Fibroblast of lung (primary cell): ENCODE results near the gene C2orf78. TPM values are rescaled to one million over a fixed set of nuclear protein-coding genes. Genes with fewer than 3 reads are reported as not detected.

Experiments
- DNase-seq, 2 donors: peaks; one replicate each; pipeline versions ENCODE4 v3.0.0 to v3.0.0-alpha.2; 2010; ENCODE audit warnings: low read depth in 2 of 2
- H2AFZ ChIP-seq: 2 replicates; pipeline ENCODE4 v1.5.1; 2012; ENCODE audit warnings: low read length, control low read depth, inconsistent platforms
- H3K27ac ChIP-seq: 2 replicates; pipeline ENCODE4 v1.5.1; 2011; ENCODE audit warnings: low read length, control low read depth; ENCODE audit not compliant: insufficient read depth
- H3K27me3 ChIP-seq: 2 replicates; pipeline ENCODE4 v1.5.1; 2011; ENCODE audit warnings: mild to moderate bottlenecking, low read length; ENCODE audit not compliant: control insufficient read depth, insufficient read depth
- H3K36me3 ChIP-seq: 2 replicates; pipeline ENCODE4 v1.5.1; 2011; ENCODE audit warnings: low read length; ENCODE audit not compliant: control insufficient read depth, insufficient read depth
- H3K4me1 ChIP-seq: 2 replicates; pipeline ENCODE4 v1.5.1; 2011; ENCODE audit warnings: low read length; ENCODE audit not compliant: control insufficient read depth, insufficient read depth; ENCODE audit errors: extremely low read depth
- H3K4me2 ChIP-seq: 2 replicates; pipeline ENCODE4 v1.5.1; 2011; ENCODE audit warnings: low read length, control low read depth; ENCODE audit not compliant: insufficient read depth; ENCODE audit errors: extremely low read depth
- H3K4me3 ChIP-seq, 4 experiments: fragments of 200-600 bp in 1 of 4; sonication (generic) in 1 of 4; replicated peaks in 1 of 4; 2 replicates each; pipeline ENCODE4 v1.5.1; 2011 to 2016; ENCODE audit warnings: low read length in 4 of 4, low read depth in 3 of 4, mild to moderate bottlenecking in 3 of 4, control low read depth in 2 of 4, inconsistent platforms in 1 of 4, mixed read lengths in 1 of 4; ENCODE audit not compliant: insufficient read depth in 1 of 4; ENCODE audit errors: control extremely low read depth in 1 of 4
- H3K79me2 ChIP-seq: 2 replicates; pipeline ENCODE4 v1.5.1; 2012; ENCODE audit warnings: mild to moderate bottlenecking, low read length, inconsistent platforms; ENCODE audit not compliant: control insufficient read depth, insufficient read depth
- H3K9ac ChIP-seq: 2 replicates; pipeline ENCODE4 v1.5.1; 2011; ENCODE audit warnings: mild to moderate bottlenecking, low read length, control low read depth; ENCODE audit not compliant: insufficient read depth
- H3K9me3 ChIP-seq: 2 replicates; pipeline ENCODE4 v1.5.1; 2012; ENCODE audit warnings: low read depth, low read length; ENCODE audit not compliant: control insufficient read depth, insufficient read depth
- H4K20me1 ChIP-seq: 2 replicates; pipeline ENCODE4 v1.5.1; 2011; ENCODE audit warnings: low read length; ENCODE audit not compliant: control insufficient read depth, insufficient read depth; ENCODE audit errors: extremely low read depth
- EZH2 ChIP-seq: IDR thresholded peaks from 2 replicates; pipeline ENCODE4 v1.5.1; 2012; ENCODE audit warnings: low read length, control low read depth, mild to moderate bottlenecking; ENCODE audit errors: missing control alignments
- polyA plus RNA-seq, 2 donors: library from polyadenylated mRNA; depleted of rRNA in 1 of 2; stranded (reverse) in 1 of 2; unstranded in 1 of 2; fragments of >200 nt; gene quantifications; 2 replicates each; pipeline ENCODE4 v1.2.1, GENCODE V29; 2011 to 2012; ENCODE audit warnings: missing spikeins in 1 of 2
- total RNA-seq: library from RNA; depleted of rRNA; stranded (reverse); fragments of >200 nt; gene quantifications from 2 replicates; pipeline ENCODE4 v1.2.1, GENCODE V29; 2014
- TF ChIP-seq, protein P1 (sequence below), 2 donors: IDR thresholded peaks in 1 of 2; conservative IDR thresholded peaks in 1 of 2; 1 replicate in 1 of 2; 2 replicates in 1 of 2; pipeline ENCODE4 v1.5.1; 2011 to 2012; ENCODE audit warnings: low read length in 2 of 2, control low read depth in 1 of 2, inconsistent platforms in 1 of 2, low read depth in 1 of 2, mild to moderate bottlenecking in 1 of 2

Gene C2orf78
- total and polyA plus RNA-seq, 2 donors (not counting 1 experiment from before 2014, with no cell fraction given), result not detected

DNA sequence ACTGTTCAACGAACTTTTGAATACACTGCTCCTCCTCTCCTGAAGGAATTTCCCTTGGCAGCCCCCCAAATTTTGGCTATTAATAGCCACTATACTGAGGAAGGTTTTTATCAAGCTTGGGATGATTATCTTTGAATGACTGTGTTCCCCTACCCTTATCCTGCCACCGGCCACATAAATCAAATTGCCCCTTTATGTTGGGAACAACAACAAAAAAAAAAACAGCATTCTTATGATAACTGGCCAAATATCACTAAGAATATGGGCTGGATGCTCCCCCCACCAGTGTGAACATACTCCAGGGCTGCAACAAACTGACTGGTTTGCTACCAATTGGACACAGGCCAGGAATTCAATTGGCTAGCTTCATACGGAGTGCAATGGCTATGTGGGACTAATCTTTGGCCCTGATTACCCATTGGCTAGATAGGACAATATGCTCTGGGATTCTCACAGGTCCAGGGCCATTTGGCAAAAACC lies 24.7 kb upstream of the C2orf78 start:
- H3K4me3 ChIP-seq, result no peak overlapping the region
- no peaks in the 10 kb centered on the region for H3K27me3 ChIP-seq
- H3K36me3 ChIP-seq, result peaks cover 4% of the 10 kb centered on the region
- TF ChIP-seq, protein P1, sequence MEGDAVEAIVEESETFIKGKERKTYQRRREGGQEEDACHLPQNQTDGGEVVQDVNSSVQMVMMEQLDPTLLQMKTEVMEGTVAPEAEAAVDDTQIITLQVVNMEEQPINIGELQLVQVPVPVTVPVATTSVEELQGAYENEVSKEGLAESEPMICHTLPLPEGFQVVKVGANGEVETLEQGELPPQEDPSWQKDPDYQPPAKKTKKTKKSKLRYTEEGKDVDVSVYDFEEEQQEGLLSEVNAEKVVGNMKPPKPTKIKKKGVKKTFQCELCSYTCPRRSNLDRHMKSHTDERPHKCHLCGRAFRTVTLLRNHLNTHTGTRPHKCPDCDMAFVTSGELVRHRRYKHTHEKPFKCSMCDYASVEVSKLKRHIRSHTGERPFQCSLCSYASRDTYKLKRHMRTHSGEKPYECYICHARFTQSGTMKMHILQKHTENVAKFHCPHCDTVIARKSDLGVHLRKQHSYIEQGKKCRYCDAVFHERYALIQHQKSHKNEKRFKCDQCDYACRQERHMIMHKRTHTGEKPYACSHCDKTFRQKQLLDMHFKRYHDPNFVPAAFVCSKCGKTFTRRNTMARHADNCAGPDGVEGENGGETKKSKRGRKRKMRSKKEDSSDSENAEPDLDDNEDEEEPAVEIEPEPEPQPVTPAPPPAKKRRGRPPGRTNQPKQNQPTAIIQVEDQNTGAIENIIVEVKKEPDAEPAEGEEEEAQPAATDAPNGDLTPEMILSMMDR (conservative IDR thresholded peaks at IDR 0.05 in 1 of 2, IDR thresholded peaks at IDR 0.05 in 1 of 2; ENCODE audit: low read depth in 1 of 2, low read length in 2 of 2), result no peak
- TF ChIP-seq EZH2, result no peak
- peak; percentile 33 to 60 for DNase-seq
- no peak overlapping the region for H3K27ac ChIP-seq
- H3K79me2 ChIP-seq, result no peaks in the 10 kb centered on the region
- H2AFZ ChIP-seq, result no peak overlapping the region
- H3K9ac ChIP-seq, result no peak overlapping the region
- no peak overlapping the region for H3K4me2 ChIP-seq
- peaks cover 6% of the 10 kb centered on the region for H3K4me1 ChIP-seq
- H3K9me3 ChIP-seq, result no peaks in the 10 kb centered on the region
- no peaks in the 10 kb centered on the region for H4K20me1 ChIP-seq

DNA sequence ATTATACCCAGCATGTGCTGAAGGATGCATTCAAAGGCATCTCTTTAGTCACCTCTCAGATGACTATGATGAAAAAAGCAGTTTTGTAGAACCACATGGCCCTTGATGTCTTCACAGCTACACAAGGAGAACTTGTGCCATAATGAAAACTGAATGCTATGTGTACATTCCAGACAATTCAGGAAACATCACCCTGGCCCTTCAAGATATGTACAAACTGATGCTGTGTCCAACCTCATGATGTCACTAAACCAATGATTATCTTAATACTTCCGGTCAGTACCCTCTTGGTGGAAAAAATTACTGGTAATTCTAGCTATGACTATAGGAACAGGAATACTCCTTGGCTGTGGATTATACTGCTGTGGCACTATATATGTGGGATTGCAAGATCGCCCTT lies 24.1 kb upstream of the C2orf78 start:
- Histone ChIP-seq H3K36me3 (peaks cover 4% of the 10 kb centered on the region), H3K27ac (no peak overlapping the region), H4K20me1 (no peaks in the 10 kb centered on the region), H2AFZ (no peak overlapping the region), H3K9me3 (no peaks in the 10 kb centered on the region), H3K27me3 (no peaks in the 10 kb centered on the region), H3K79me2 (no peaks in the 10 kb centered on the region), H3K9ac (no peak overlapping the region), H3K4me3 (no peak overlapping the region), H3K4me2 (peak overlapping the region; percentile 27), H3K4me1 (peaks cover 6% of the 10 kb centered on the region)
- DNase-seq, result peak in 1 of 2 donors; percentile 22
- no peak for TF ChIP-seq EZH2
- TF ChIP-seq, protein P1 (conservative IDR thresholded peaks at IDR 0.05 in 1 of 2, IDR thresholded peaks at IDR 0.05 in 1 of 2; ENCODE audit: low read depth in 1 of 2, low read length in 2 of 2), result no peak

DNA sequence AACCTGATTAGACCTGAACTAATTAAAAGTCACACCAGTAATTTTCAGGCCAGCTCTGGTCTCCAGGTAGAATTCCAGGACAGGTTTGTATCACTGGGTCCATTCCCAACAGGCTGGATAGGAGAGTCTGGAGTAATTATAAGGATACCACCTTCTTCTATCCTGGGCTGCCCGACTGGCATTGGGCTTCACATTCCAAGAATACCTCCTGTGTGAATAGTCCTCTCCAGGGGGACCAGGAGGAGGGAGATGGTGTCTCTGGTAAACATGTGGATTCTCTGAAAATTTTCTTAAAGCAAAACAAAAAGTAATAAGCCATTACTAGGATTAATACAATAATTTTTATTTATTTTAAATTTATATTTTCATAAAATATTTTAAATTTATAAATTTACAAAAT lies 21.4 kb upstream of the C2orf78 start:
- DNase-seq, result no peak
- H3K4me2 ChIP-seq, result no peak overlapping the region

More for the DNA sequence above, 21.4 kb upstream of the C2orf78 start:
- no peaks in the 10 kb centered on the region for H3K9me3 ChIP-seq
- H3K4me3 ChIP-seq, result no peak overlapping the region
- H3K9ac ChIP-seq, result no peak overlapping the region
- peaks cover 6% of the 10 kb centered on the region for H3K4me1 ChIP-seq
- H3K27ac ChIP-seq, result no peak overlapping the region
- no peaks in the 10 kb centered on the region for H3K79me2 ChIP-seq
- no peaks in the 10 kb centered on the region for H3K27me3 ChIP-seq
- peaks cover 8% of the 10 kb centered on the region for H3K36me3 ChIP-seq
- no peak overlapping the region for H2AFZ ChIP-seq
- TF ChIP-seq EZH2, result no peak
- TF ChIP-seq, protein P1 (conservative IDR thresholded peaks at IDR 0.05 in 1 of 2, IDR thresholded peaks at IDR 0.05 in 1 of 2; ENCODE audit: low read depth in 1 of 2, low read length in 2 of 2), result no peak
- H4K20me1 ChIP-seq, result no peaks in the 10 kb centered on the region
